ENCODE data around the gene RPS6KB1.
"Not testable (repeated sequence)": the region's sequence is repeated elsewhere in the genome, so short reads cannot be mapped to it uniquely, and the experiment has no call there.

RPS6KB1 gene

GRCh38 chr17:59946433-59946832 is 53.5 kb downstream of the RPS6KB1 start:
- not testable (repeated sequence) for DNase-seq

DNA sequence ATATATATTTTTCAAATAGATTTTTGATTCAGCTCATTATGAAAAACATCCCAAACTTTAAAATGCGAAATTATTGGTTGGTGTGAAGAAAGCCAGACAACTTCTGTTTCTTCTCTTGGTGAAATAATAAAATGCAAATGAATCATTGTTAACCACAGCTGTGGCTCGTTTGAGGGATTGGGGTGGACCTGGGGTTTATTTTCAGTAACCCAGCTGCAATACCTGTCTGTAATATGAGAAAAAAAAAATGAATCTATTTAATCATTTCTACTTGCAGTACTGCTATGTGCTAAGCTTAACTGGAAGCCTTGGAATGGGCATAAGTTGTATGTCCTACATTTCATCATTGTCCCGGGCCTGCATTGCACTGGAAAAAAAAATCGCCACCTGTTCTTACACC is 54.4 kb downstream of the RPS6KB1 start:
- not testable (repeated sequence) for DNase-seq

DNA sequence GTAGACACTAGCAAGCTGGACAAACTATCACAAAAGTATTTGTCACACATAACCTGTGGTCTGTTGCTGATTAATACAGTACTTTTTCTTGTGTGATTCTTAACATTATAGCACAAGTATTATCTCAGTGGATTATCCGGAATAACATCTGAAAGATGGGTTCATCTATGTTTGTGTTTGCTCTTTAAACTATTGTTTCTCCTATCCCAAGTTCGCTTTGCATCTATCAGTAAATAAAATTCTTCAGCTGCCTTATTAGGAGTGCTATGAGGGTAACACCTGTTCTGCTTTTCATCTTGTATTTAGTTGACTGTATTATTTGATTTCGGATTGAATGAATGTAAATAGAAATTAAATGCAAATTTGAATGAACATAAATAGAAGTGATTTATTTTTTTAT is 57.1 kb downstream of the RPS6KB1 start:
- DNase-seq: no peak

DNA sequence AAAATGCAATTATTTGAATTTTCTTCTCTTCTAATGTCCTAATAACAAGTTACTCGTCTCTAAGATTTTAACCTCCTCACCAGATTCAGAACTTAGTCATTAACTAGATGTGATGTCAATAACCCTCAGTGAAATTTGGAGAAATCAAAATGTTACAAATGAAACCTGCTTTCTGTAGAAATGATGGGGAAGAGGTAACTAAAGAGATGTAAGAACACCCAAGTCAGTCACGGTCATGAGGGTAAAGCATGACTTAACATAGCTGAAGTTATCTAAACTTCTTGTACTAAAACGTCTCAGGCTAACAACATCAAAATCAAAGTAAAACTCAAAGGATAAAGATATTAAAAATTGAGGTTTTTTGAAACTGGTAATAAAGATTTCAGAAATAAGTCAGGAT is 61.9 kb downstream of the RPS6KB1 start:
- no peak for DNase-seq

- DNase-seq: not testable (repeated sequence)
Measured at GRCh38 chr17:59959574-59959973, 66.7 kb downstream of the RPS6KB1 start.

DNA sequence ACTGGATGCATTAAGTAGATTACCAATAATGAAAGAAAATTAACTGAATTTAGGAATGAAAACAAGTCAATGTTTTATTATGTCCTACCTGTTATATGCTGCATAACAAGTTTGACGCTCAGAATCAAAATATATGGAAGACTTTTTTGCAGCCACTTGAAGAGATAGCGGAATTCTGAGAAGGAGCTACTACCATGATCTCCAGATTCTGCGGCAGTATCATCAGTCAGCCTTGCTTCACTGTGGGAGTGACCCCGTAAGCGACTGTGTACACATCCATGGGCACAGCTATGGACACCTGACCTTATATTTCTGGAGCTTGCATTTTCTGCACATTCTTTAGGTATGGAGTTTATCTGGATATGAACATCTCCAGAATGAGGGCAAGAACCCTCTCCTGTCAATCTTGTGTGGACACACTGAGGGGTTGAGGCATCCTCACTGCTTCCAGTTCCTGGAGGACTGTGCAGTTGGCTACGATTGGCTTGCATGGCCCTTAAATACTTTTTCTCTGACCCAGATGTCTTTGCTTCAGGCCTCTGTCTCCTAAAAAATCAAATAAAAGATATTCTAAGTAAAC is 69.9 kb downstream of the RPS6KB1 start:
- no peak for DNase-seq

DNA sequence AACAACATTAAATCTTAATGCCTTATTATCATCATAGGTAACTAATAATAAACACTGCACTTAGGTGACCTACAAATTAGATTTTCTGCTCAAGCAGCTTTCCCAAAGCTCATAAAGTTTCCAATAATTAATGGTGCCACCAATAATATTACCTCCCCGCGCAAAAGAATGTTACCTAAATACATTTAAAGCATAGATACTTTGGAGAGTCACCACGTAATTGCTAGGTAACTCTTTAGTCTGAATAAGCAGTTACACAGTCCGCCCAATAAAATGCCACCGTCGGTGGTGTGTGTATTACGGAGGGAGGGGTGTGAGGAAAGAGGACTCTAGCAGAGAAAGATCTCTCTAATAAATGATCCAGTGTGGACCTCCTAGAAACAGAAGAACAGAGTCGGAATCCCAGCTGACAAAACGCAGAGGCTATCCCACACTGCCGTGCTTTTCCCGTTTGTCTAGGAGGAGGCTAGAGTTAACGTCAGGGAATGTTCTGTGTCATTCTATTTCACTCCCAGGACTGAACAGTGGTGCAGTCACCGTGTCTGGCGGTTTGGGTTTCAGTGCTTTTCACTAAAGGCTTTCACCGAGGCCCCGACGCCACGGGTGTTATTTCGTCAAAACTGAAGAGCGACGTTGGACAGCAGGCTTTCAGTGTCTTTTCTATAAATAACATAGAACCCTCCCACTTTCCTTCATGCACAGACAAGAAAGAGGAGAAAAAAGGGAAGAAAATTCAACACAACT is 71.0 kb downstream of the RPS6KB1 start:
- DNase-seq: peak; percentile 48 to 83 (median 70)

DNA sequence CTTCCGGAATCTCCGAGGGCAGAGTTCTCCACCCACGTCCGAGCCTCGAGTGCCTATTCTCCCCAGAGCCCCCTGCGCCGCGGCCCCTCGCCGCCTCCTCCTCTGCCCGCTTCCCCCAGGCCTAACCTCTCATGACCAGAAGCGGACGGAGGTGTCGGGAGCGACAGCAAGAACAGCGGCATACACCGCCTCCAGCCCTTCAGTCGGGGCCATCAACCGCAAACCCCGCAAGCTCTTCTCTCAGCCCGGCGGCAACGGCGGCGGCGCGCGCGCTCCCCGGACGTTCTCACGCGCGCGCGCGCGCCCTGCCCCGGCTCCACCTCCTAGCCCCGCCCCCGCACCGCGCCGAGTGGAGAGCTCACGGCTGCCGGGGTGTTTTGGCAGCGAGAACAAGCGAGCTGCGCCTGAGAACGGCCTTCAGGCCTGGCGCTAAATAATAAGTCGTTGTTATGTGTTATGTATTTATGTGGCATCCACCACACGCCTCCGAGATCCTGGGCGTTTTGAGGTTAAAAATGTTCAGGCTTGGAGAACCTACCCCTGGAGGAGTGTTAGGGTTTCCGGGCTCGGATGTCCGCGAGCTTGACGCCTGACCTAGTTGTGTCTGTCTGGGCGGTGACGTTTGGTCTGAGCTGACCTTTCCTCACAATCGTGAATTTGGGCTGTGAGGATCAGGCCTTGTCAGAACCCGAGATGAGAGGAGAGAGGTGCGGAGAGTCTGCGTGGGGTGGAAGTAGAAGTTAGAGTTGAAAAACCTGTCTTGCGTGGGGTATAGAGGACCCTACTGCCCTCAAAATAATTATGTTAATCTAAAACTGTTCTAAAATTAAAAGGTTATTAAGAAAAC is 71.8 kb downstream of the RPS6KB1 start, which contains the start of gene RNFT1:
RNFT1 (minus strand) TSS at position 259 of the 847 bp plus-strand sequence; CDS start at position 182, 77 bp downstream.
- peak; percentile 90 to 91 (median 90) for DNase-seq

- DNase-seq: not testable (repeated sequence)
Measured at GRCh38 chr17:59971771-59972170, 78.8 kb downstream of the RPS6KB1 start.

GRCh38 chr17:59972778-59973177 is 79.9 kb downstream of the RPS6KB1 start:
- no peak for DNase-seq

GRCh38 chr17:59973483-59973882 is 80.6 kb downstream of the RPS6KB1 start:
- DNase-seq: not testable (repeated sequence)

DNA sequence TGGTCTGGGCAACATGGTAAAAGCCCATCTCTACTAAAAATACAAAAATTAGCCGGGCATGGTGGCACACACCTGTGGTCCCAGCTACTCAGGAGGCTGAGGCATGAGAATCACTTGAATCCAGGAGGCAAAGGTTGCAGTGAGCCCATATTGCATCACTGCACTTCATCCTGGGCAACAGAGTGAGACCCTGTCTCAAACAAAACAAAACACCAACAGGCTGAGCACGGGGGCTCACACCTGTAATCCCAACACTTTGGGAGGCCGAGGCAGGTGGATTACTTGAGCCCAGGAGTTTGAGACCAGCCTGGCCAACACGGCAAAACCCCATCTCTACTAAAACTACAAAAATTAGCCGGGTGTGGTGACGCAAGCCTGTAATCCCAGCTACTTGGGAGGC is 82.2 kb downstream of the RPS6KB1 start:
- not testable (repeated sequence) for DNase-seq

DNA sequence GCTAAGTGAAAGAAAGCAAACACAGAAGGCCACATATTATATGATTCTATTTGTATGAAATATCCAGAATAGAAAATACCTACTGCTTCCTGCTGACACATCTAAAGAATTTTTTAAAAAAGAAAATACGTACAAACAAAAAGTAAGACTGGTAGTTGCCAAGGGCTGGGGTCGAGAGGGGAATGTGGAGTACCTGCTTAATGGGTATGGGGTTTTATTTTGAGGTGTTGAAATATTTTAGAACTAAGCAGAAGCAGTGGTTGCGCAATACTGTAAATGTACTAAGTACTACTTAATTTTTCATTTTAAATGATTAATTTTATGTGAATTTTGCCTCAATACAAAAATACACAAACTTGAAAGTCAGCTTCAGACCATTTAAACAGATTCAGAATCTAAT is 103.7 kb downstream of the RPS6KB1 start:
- not testable (repeated sequence) for DNase-seq
